ENCODE data around the gene PGGHG.
"Not testable (repeated sequence)": the region's sequence is repeated elsewhere in the genome, so short reads cannot be mapped to it uniquely, and the experiment has no call there.

Gene PGGHG

GRCh38 chr11:324156-324555 lies 35.2 kb downstream of the PGGHG start:
- H3F3A ChIP-seq (ENCODE audit: insufficient read depth, low read length), result no peaks in the 10 kb centered on the region
- no peaks in the 10 kb centered on the region for H3K9me2 ChIP-seq (ENCODE audit: low read depth, low read length)
- H3K27me3 ChIP-seq (ENCODE audit: insufficient read depth, low read length), result no peaks in the 10 kb centered on the region
- H3K4me2 ChIP-seq (ENCODE audit: low read length), result no peak overlapping the region
- H3K9ac ChIP-seq (ENCODE audit: low read length), result no peak overlapping the region
- no peak for TF ChIP-seq CTCF (IDR thresholded peaks at IDR 0.05; ENCODE audit: low read length)
- no peak for TF ChIP-seq EZH2 (IDR thresholded peaks at IDR 0.05; ENCODE audit: borderline replicate concordance, low read length)
- no peaks in the 10 kb centered on the region for H3K9me3 ChIP-seq (ENCODE audit: low read length)
- H3K36me3 ChIP-seq (ENCODE audit: insufficient read depth, low read length), result no peaks in the 10 kb centered on the region
- peaks cover 16% of the 10 kb centered on the region for H3K4me1 ChIP-seq (ENCODE audit: insufficient read depth, low read length, severe bottlenecking)
- H3K79me2 ChIP-seq (ENCODE audit: insufficient read depth, low read length), result no peaks in the 10 kb centered on the region
- no peak overlapping the region for H3K4me3 ChIP-seq (ENCODE audit: low read depth, low read length, poor library complexity, severe bottlenecking)
- no peaks in the 10 kb centered on the region for H4K20me1 ChIP-seq (ENCODE audit: insufficient read depth, low read length)
- H3K27ac ChIP-seq (ENCODE audit: low read depth, low read length, poor library complexity, severe bottlenecking), result no peak overlapping the region
- no peak overlapping the region for H2AFZ ChIP-seq (ENCODE audit: low read length)

GRCh38 chr11:324593-325517 lies 35.9 kb downstream of the PGGHG start:
- H3K27ac ChIP-seq (ENCODE audit: low read depth, low read length, poor library complexity, severe bottlenecking); H3F3A ChIP-seq (ENCODE audit: insufficient read depth, low read length); H2AFZ ChIP-seq (ENCODE audit: low read length): not testable (repeated sequence)

GRCh38 chr11:325796-326591 lies 37.1 kb downstream of the PGGHG start:
- Histone ChIP-seq H3K4me1 (ENCODE audit: insufficient read depth, low read length, severe bottlenecking) (peaks cover 34% of the 10 kb centered on the region), H3K27ac (ENCODE audit: low read depth, low read length, poor library complexity, severe bottlenecking) (no peak overlapping the region), H3K79me2 (ENCODE audit: insufficient read depth, low read length) (no peaks in the 10 kb centered on the region), H3K9ac (ENCODE audit: low read length) (no peak overlapping the region), H3K9me3 (ENCODE audit: low read length) (no peaks in the 10 kb centered on the region), H4K20me1 (ENCODE audit: insufficient read depth, low read length) (no peaks in the 10 kb centered on the region), H3F3A (ENCODE audit: insufficient read depth, low read length) (no peaks in the 10 kb centered on the region), H2AFZ (ENCODE audit: low read length) (no peak overlapping the region), H3K4me2 (ENCODE audit: low read length) (no peak overlapping the region), H3K4me3 (ENCODE audit: low read depth, low read length, poor library complexity, severe bottlenecking) (no peak overlapping the region), H3K36me3 (ENCODE audit: insufficient read depth, low read length) (no peaks in the 10 kb centered on the region), H3K9me2 (ENCODE audit: low read depth, low read length) (no peaks in the 10 kb centered on the region), H3K27me3 (ENCODE audit: insufficient read depth, low read length) (no peaks in the 10 kb centered on the region)
- TF ChIP-seq CTCF (IDR thresholded peaks at IDR 0.05; ENCODE audit: low read length), result no peak

More at GRCh38 chr11:324593-325517, 35.9 kb downstream of the PGGHG start:
- H3K4me3 ChIP-seq (ENCODE audit: low read depth, low read length, poor library complexity, severe bottlenecking); H3K79me2 ChIP-seq (ENCODE audit: insufficient read depth, low read length); H3K4me2 ChIP-seq (ENCODE audit: low read length); H4K20me1 ChIP-seq (ENCODE audit: insufficient read depth, low read length); H3K9ac ChIP-seq (ENCODE audit: low read length); H3K9me3 ChIP-seq (ENCODE audit: low read length); H3K9me2 ChIP-seq (ENCODE audit: low read depth, low read length); H3K27me3 ChIP-seq (ENCODE audit: insufficient read depth, low read length); H3K36me3 ChIP-seq (ENCODE audit: insufficient read depth, low read length): not testable (repeated sequence)
- H3K4me1 ChIP-seq (ENCODE audit: insufficient read depth, low read length, severe bottlenecking), result peaks cover 23% of the 10 kb centered on the region
